Prostate gland (tissue), 2 donors: ENCODE measurements around the gene KIF5C.

Source experiments
- POLR2A ChIP-seq: fragments of 450-650 bp; IDR thresholded peaks from one replicate; pipeline ENCODE4 v1.6.1; 2016; ENCODE audit warnings: antibody characterized with exemption, mild to moderate bottlenecking
- TF ChIP-seq, protein P1 (sequence below), 4 experiments: fragments of 200-600 bp in 2 of 4; fragments of 450-650 bp in 2 of 4; sonication (generic) in 2 of 4; IDR thresholded peaks; 1 replicate in 3 of 4; 2 replicates in 1 of 4; pipeline ENCODE4 v1.5.1; 2016 to 2019; ENCODE audit warnings: antibody characterized with exemption in 4 of 4, mild to moderate bottlenecking in 2 of 4, moderate library complexity in 2 of 4

DNA sequence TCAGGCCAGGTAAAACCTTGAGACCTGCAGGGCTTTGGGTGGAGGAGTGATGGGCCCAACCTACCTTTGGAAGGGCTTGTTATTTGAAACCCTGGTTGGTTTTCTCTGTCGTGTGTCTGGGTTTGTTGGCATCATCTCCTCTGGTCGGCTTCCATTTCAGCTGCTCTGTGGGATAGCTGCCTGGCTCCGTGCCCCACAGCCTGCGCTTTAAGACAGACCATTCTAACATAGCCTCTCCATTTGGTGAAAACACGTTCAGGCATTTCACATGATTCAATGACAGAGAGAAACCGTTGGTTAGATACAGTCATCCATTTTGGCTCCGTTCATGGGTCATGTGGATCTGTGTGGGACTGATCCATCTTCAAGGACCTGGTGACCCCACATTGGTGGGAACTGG lies 126.5 kb downstream of the KIF5C start:
- TF ChIP-seq, protein P1, sequence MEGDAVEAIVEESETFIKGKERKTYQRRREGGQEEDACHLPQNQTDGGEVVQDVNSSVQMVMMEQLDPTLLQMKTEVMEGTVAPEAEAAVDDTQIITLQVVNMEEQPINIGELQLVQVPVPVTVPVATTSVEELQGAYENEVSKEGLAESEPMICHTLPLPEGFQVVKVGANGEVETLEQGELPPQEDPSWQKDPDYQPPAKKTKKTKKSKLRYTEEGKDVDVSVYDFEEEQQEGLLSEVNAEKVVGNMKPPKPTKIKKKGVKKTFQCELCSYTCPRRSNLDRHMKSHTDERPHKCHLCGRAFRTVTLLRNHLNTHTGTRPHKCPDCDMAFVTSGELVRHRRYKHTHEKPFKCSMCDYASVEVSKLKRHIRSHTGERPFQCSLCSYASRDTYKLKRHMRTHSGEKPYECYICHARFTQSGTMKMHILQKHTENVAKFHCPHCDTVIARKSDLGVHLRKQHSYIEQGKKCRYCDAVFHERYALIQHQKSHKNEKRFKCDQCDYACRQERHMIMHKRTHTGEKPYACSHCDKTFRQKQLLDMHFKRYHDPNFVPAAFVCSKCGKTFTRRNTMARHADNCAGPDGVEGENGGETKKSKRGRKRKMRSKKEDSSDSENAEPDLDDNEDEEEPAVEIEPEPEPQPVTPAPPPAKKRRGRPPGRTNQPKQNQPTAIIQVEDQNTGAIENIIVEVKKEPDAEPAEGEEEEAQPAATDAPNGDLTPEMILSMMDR (IDR thresholded peaks at IDR 0.05): no peak
- TF ChIP-seq POLR2A: no peak
